PC-3 (cell line): ENCODE results near the gene ARHGAP12. TPM values are rescaled to one million over a fixed set of nuclear protein-coding genes. Genes with fewer than 3 reads are reported as not detected.

Experiments
- ATAC-seq: fragments of 200-7000 bp; cut with Tn5 transposase; 2 replicates; pipeline ENCODE4 v1.9.1; 2020; ENCODE audit warnings: mild to moderate bottlenecking, moderate library complexity
- BruUV-seq: library from RNA; stranded (reverse); fragments of 400-500 nt; replicated peaks from 2 replicates; lab custom pipeline; 2021; lab: Mats Ljungman, UMichigan
- CTCF ChIA-PET: fragments of 300-600 bp; sonication (Branson Sonifier 250); formaldehyde crosslinking; loops from one replicate; lab custom pipeline; 2022; ENCODE audit warnings: antibody characterized with exemption; lab: Charles Lee
- POLR2A ChIA-PET: fragments of 300-600 bp; sonication (Branson Sonifier 250); formaldehyde crosslinking; loops from one replicate; lab custom pipeline; 2022; ENCODE audit warnings: antibody characterized with exemption; ENCODE audit not compliant: unreplicated experiment; lab: Charles Lee
- DNase-seq: peaks from one replicate; pipeline ENCODE4 v3.0.0-alpha.2; 2015
- H2AFZ ChIP-seq: fragments of 300-600 bp; sonication (generic); 2 replicates; pipeline ENCODE4 v1.6.0; 2016; ENCODE audit warnings: antibody characterized with exemption, low read length
- H3F3A ChIP-seq: fragments of 300-600 bp; sonication (generic); one replicate; pipeline ENCODE4 v1.6.0; 2017; ENCODE audit warnings: antibody characterized with exemption, low read length, control low read depth, mild to moderate bottlenecking; ENCODE audit not compliant: unreplicated experiment
- H3K27ac ChIP-seq: fragments of 300-600 bp; sonication (generic); 2 replicates; pipeline ENCODE4 v1.5.1; 2016; ENCODE audit warnings: mild to moderate bottlenecking, low read length
- H3K27me3 ChIP-seq: fragments of 300-600 bp; sonication (generic); 2 replicates; pipeline ENCODE4 v1.6.1; 2016; ENCODE audit warnings: low read length, mixed read lengths
- H3K36me3 ChIP-seq: fragments of 300-600 bp; sonication (generic); 2 replicates; pipeline ENCODE4 v1.6.1; 2016; ENCODE audit warnings: low read depth, mixed run types, low read length, mixed read lengths
- H3K4me1 ChIP-seq: fragments of 300-600 bp; sonication (generic); 2 replicates; pipeline ENCODE4 v1.5.1; 2016; ENCODE audit warnings: low read length; ENCODE audit not compliant: insufficient read depth
- H3K4me2 ChIP-seq: fragments of 300-600 bp; sonication (generic); 2 replicates; pipeline ENCODE4 v1.6.0; 2016; ENCODE audit warnings: low read length
- H3K4me3 ChIP-seq: fragments of 300-600 bp; sonication (generic); 2 replicates; pipeline ENCODE4 v1.5.1; 2016; ENCODE audit warnings: mild to moderate bottlenecking, low read length, mixed read lengths
- H3K79me2 ChIP-seq: fragments of 300-600 bp; sonication (generic); 2 replicates; pipeline ENCODE4 v1.6.1; 2017; ENCODE audit warnings: low read length, mixed read lengths
- H3K9ac ChIP-seq: fragments of 300-600 bp; sonication (generic); 2 replicates; pipeline ENCODE4 v1.6.0; 2016; ENCODE audit warnings: mild to moderate bottlenecking, low read length
- H3K9me2 ChIP-seq: fragments of 300-600 bp; sonication (generic); replicated peaks from 2 replicates; pipeline ENCODE4 v1.6.1; 2016; ENCODE audit warnings: mixed run types, low read length, mixed read lengths
- H3K9me3 ChIP-seq: fragments of 300-600 bp; sonication (generic); 2 replicates; pipeline ENCODE4 v1.6.1; 2016; ENCODE audit warnings: low read length, mixed read lengths
- H4K20me1 ChIP-seq: fragments of 300-600 bp; sonication (generic); 2 replicates; pipeline ENCODE4 v1.6.1; 2016; ENCODE audit warnings: low read length, mixed read lengths
- CTCF ChIP-seq: fragments of 300-600 bp; sonication (generic); conservative IDR thresholded peaks from 2 replicates; pipeline ENCODE4 v1.5.1; 2017; ENCODE audit warnings: antibody characterized with exemption, low read depth, mild to moderate bottlenecking, low read length
- EZH2 ChIP-seq: fragments of 300-600 bp; sonication (generic); IDR thresholded peaks from one replicate; pipeline ENCODE4 v1.6.1; 2017; ENCODE audit warnings: antibody characterized with exemption, mild to moderate bottlenecking, low read length; ENCODE audit not compliant: unreplicated experiment
- EZH2phosphoT487 ChIP-seq: fragments of 300-600 bp; sonication (generic); IDR thresholded peaks from 2 replicates; pipeline ENCODE4 v1.6.1; 2018; ENCODE audit warnings: mild to moderate bottlenecking, antibody characterized with exemption, low read length, borderline replicate concordance
- intact Hi-C: fragments of 100-400 bp; cut with micrococcal nuclease; formaldehyde crosslinking; loops from 2 replicates; pipeline ENCODE4 v1.9.0; 2023
- total RNA-seq: library from RNA; depleted of rRNA; stranded (reverse); fragments of >200 nt; gene quantifications from 2 replicates; pipeline ENCODE4 v1.2.3, GENCODE V29; 2014

The ARHGAP12 gene
- total RNA-seq, 1 experiment from 2014 or later: 16.6 TPM

- peak overlapping the region; percentile 46; the same call in 1 of the 2 replicates for H2AFZ ChIP-seq
- H3K36me3 ChIP-seq: no peaks in the 10 kb centered on the region
- peak overlapping the region; percentile 70 for H3K27ac ChIP-seq
- peaks cover 52% of the 10 kb centered on the region for H3K4me1 ChIP-seq
- no peaks in the 10 kb centered on the region for H3K9me2 ChIP-seq
- peak overlapping the region; percentile 68 for H3K4me2 ChIP-seq
- no peak for DNase-seq
- H3K9ac ChIP-seq: peak overlapping the region; percentile 21; the same call in 1 of the 2 replicates
- H3F3A ChIP-seq: peaks cover 6% of the 10 kb centered on the region
- no peak for TF ChIP-seq CTCF
- no peak for TF ChIP-seq EZH2
- no peak for TF ChIP-seq EZH2phosphoT487
- intact Hi-C loops: no loop called here
- H4K20me1 ChIP-seq: no peaks in the 10 kb centered on the region
- H3K27me3 ChIP-seq: no peaks in the 10 kb centered on the region
- ATAC-seq: no peak
- ChIA-PET CTCF (no interaction called here), POLR2A (no interaction called here)
- no peaks in the 10 kb centered on the region for H3K79me2 ChIP-seq
- BruUV-seq: no TSS peak
- H3K9me3 ChIP-seq: no peaks in the 10 kb centered on the region
- no peak overlapping the region for H3K4me3 ChIP-seq
Measured at GRCh38 chr10:31937371-31937770, 8.7 kb upstream of the ARHGAP12 start.

GRCh38 chr10:31936933-31937332 lies 8.3 kb upstream of the ARHGAP12 start:
- Histone ChIP-seq H3K9me2 (no peaks in the 10 kb centered on the region), H3F3A (peaks cover 6% of the 10 kb centered on the region), H3K4me3 (no peak overlapping the region), H4K20me1 (no peaks in the 10 kb centered on the region), H2AFZ (peak overlapping the region; percentile 46; the same call in 1 of the 2 replicates), H3K9ac (peak overlapping the region; percentile 40), H3K4me2 (peak overlapping the region; percentile 68), H3K9me3 (no peaks in the 10 kb centered on the region), H3K4me1 (peaks cover 48% of the 10 kb centered on the region), H3K27me3 (no peaks in the 10 kb centered on the region), H3K79me2 (no peaks in the 10 kb centered on the region), H3K36me3 (no peaks in the 10 kb centered on the region), H3K27ac (peak overlapping the region; percentile 70)
- POLR2A ChIA-PET: interaction anchor here (0.5 to 0.6 kb wide), 2 partner anchors 8 to 75 kb away, joined by 4 to 8 read pairs; no protein-coding TSS in a partner anchor
- DNase-seq (peak; percentile 74), ATAC-seq (peak; percentile 72)
- no TSS peak for BruUV-seq
- CTCF ChIA-PET: interaction anchor here (0.6 kb wide), 1 partner anchor 10 kb away, joined by 5 read pairs; no protein-coding TSS in a partner anchor
- intact Hi-C loops: no loop called here
- TF ChIP-seq EZH2phosphoT487: no peak
- TF ChIP-seq CTCF: no peak
- no peak for TF ChIP-seq EZH2

- Histone ChIP-seq H4K20me1 (no peaks in the 10 kb centered on the region), H3K27ac (no peak overlapping the region), H3K9me2 (no peaks in the 10 kb centered on the region), H3K27me3 (no peaks in the 10 kb centered on the region), H3K4me3 (no peak overlapping the region), H3K9ac (no peak overlapping the region), H3F3A (peaks cover 6% of the 10 kb centered on the region), H3K4me2 (no peak overlapping the region), H3K9me3 (no peaks in the 10 kb centered on the region), H2AFZ (no peak overlapping the region), H3K36me3 (no peaks in the 10 kb centered on the region), H3K4me1 (peaks cover 41% of the 10 kb centered on the region), H3K79me2 (no peaks in the 10 kb centered on the region)
- ATAC-seq (no peak), DNase-seq (no peak)
- POLR2A ChIA-PET: interaction anchor here (0.5 to 0.6 kb wide), 3 partner anchors 7 to 415 kb away, joined by 4 to 8 read pairs (median 4); no protein-coding TSS in a partner anchor
- no peak for TF ChIP-seq EZH2
- no peak for TF ChIP-seq CTCF
- no peak for TF ChIP-seq EZH2phosphoT487
- no TSS peak for BruUV-seq
- CTCF ChIA-PET: no interaction called here
- intact Hi-C loops: no loop called here
Measured at GRCh38 chr10:31936086-31936485, 7.5 kb upstream of the ARHGAP12 start.
